Right atrium auricular region (tissue), 2 donors: ENCODE data around the gene RESF1. TPM values are rescaled to one million over a fixed set of nuclear protein-coding genes. Genes with fewer than 3 reads are reported as not detected.

Source experiments
- DNase-seq: peaks from one replicate; pipeline ENCODE4 v3.0.0-alpha.2; 2019; ENCODE audit warnings: low spot score
- H3K27ac ChIP-seq, 2 donors: fragments of 200-600 bp; sonication (generic); 1 replicate in 1 of 2; 2 replicates in 1 of 2; pipeline ENCODE4 v1.5.1; 2016 to 2019
- H3K27me3 ChIP-seq, 2 donors: fragments of 200-600 bp; sonication (generic); one replicate each; pipeline versions ENCODE4 v1.5.1 to v1.6.0; 2017 to 2019
- H3K36me3 ChIP-seq: fragments of 200-600 bp; sonication (generic); one replicate; pipeline ENCODE4 v1.5.1; 2016
- H3K4me1 ChIP-seq, 2 donors: fragments of 200-600 bp; sonication (generic); one replicate each; pipeline versions ENCODE4 v1.5.1 to v1.6.0; 2017 to 2019
- H3K4me3 ChIP-seq, 2 donors: fragments of 200-600 bp; sonication (generic); 1 replicate in 1 of 2; 2 replicates in 1 of 2; pipeline ENCODE4 v1.5.1; 2017 to 2019; ENCODE audit warnings: mild to moderate bottlenecking in 1 of 2, moderate library complexity in 1 of 2
- H3K9me3 ChIP-seq, 2 donors: fragments of 200-600 bp; sonication (generic); one replicate each; pipeline ENCODE4 v1.5.1; 2019
- total RNA-seq, 2 donors: library from RNA; depleted of rRNA; stranded (reverse); fragments of >200 nt; gene quantifications; one replicate each; pipeline ENCODE4 v1.1.0, GENCODE V29; 2016
- TF ChIP-seq, protein P1 (sequence below), 2 donors: fragments of 200-600 bp; sonication (generic); IDR thresholded peaks; one replicate each; pipeline ENCODE4 v1.5.1; 2019; ENCODE audit warnings: antibody characterized with exemption in 2 of 2

RESF1 gene
- total RNA-seq, 2 donors from 2014 or later: 20.7 to 31.5 TPM

DNA sequence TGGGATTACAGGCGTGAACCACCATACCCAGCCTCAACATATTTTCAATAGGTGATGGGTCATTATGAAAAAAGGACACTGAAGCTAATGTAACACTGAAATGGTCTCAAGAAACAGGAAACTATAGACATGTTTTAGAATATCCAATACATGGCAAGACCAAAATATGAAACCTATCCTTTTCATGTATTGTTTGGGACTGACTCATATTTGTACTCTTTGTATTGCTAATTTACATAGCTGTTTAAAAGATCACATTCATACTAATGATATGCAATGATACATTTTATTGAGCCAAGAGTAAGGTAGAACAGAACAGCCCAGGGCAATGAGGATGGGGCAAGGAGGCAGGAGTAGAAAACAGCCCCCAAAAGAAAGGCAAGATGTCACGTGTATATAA, 32.6 kb downstream of the RESF1 start:
- Histone ChIP-seq H3K27ac (no peak overlapping the region), H3K36me3 (peaks cover 26% of the 10 kb centered on the region), H3K27me3 (no peaks in the 10 kb centered on the region), H3K9me3 (no peaks in the 10 kb centered on the region), H3K4me1 (no peaks in the 10 kb centered on the region), H3K4me3 (no peak overlapping the region)
- DNase-seq: no peak
- TF ChIP-seq, protein P1, sequence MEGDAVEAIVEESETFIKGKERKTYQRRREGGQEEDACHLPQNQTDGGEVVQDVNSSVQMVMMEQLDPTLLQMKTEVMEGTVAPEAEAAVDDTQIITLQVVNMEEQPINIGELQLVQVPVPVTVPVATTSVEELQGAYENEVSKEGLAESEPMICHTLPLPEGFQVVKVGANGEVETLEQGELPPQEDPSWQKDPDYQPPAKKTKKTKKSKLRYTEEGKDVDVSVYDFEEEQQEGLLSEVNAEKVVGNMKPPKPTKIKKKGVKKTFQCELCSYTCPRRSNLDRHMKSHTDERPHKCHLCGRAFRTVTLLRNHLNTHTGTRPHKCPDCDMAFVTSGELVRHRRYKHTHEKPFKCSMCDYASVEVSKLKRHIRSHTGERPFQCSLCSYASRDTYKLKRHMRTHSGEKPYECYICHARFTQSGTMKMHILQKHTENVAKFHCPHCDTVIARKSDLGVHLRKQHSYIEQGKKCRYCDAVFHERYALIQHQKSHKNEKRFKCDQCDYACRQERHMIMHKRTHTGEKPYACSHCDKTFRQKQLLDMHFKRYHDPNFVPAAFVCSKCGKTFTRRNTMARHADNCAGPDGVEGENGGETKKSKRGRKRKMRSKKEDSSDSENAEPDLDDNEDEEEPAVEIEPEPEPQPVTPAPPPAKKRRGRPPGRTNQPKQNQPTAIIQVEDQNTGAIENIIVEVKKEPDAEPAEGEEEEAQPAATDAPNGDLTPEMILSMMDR (IDR thresholded peaks at IDR 0.05): no peak

DNA sequence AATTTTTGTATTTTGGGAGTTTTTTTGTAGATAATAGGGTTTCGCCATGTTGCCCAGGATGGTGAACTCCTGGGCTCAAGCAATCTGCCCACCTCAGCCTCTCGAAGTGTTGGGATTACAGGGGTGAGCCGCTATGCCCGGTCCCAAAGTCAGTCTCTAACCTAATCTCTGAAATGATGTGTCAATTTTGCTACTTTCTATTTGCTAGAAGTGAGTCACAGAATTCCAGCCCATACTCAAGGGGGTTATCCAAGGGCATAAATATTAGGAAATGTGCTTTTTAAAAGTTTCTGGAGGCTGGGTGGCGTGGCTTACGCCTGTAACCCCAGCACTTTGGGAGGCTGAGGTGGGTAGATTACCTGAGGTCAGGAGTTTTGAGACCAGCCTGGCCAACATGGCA, 40.5 kb downstream of the RESF1 start:
- H3K36me3 ChIP-seq: peaks cover 51% of the 10 kb centered on the region
- TF ChIP-seq, protein P1 (IDR thresholded peaks at IDR 0.05): no peak
- H3K27me3 ChIP-seq: no peaks in the 10 kb centered on the region
- DNase-seq: no peak
- no peaks in the 10 kb centered on the region for H3K9me3 ChIP-seq
- no peak overlapping the region for H3K27ac ChIP-seq
- no peak overlapping the region for H3K4me3 ChIP-seq
- H3K4me1 ChIP-seq: peaks cover 0 to 6% of the 10 kb centered on the region in 2 donors

DNA sequence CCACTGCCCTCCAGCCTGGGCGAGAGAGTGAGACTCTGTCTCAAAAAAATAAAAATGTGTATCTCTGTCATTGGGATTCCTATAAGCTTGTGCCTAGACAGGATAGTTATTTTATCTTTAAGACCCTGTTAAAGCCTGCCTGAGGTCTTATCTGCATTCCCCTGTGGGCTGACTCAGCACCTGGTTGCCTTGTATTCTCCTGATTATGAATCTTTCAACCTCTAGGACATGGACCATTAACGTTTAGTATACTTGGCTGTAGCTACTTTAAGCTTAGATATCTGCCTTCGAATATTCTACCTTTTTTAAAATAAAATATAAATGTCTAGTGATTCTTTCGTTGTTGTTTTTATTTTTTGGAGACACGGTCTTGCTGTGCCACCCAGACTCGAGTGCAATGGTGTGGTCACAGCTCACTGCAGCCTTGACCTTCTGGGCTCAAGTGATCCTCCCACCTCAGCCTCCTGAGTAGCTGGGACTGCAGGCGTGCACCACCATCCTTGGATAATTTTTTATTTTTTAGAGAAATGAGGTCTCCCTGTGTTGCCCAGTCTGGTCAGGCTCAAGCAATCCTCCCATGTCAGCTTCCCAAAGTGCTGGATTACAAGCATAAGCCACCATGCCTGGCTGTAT, 41.3 kb downstream of the RESF1 start:
- Histone ChIP-seq H3K9me3 (no peaks in the 10 kb centered on the region), H3K36me3 (peaks cover 51% of the 10 kb centered on the region), H3K4me1 (peaks cover 0 to 6% of the 10 kb centered on the region in 2 donors), H3K27me3 (no peaks in the 10 kb centered on the region), H3K4me3 (no peak overlapping the region), H3K27ac (no peak overlapping the region)
- TF ChIP-seq, protein P1 (IDR thresholded peaks at IDR 0.05): no peak
- DNase-seq: no peak

DNA sequence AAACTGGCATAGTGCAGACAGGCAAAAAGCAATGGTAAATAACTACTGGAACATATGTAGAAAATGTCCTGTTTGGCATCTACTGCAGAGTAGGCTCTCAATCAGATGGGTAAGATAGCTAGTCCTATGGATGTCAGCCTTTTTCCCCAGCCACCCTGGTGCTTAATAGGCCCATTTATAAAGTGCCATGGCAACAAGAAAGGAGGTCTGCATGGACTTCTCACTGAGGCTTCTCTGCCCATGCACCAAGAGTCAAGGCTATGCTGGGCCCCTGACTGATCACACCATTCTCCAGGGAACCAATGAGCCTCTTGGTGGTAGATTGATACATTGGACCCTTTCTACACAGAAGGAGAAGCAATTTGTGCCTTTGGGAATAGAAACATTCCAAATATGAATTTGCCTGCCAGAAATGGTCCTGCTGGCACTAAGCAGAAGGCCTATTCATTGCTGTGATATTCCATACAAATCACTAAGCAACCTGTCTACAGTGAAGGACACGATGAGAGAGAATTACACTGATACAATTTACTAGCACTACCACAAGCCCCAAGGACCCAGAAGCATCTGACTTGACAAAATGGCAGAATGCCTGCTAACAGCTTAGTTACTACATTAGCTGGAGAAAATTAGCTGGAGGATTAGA, 43.8 kb downstream of the RESF1 start:
- H3K27ac ChIP-seq: no peak overlapping the region
- TF ChIP-seq, protein P1 (IDR thresholded peaks at IDR 0.05): no peak
- H3K9me3 ChIP-seq: no peaks in the 10 kb centered on the region
- peaks cover 29% of the 10 kb centered on the region for H3K36me3 ChIP-seq
- no peaks in the 10 kb centered on the region for H3K27me3 ChIP-seq
- no peak overlapping the region for H3K4me3 ChIP-seq
- no peak for DNase-seq
- peaks cover 0 to 6% of the 10 kb centered on the region in 2 donors for H3K4me1 ChIP-seq

DNA sequence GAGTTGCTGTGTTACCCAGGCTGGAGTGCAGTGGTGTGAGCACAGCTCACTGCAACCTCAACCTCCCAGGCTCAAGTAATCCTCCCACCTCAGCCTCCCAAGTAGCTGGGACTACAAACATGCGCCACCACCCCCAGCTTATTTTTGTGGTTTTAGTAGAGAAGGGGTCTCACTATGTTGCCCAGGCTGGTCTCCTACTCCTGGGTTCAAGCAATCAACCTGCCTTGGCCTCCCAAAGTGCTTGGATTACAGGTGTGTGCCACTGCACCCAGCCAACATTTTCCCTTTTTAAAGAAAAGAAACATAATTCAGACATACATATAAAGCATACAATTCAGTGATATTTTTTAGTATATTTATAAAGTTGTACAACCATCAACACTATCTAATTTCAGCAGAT, 44.4 kb downstream of the RESF1 start:
- Histone ChIP-seq H3K4me1 (peaks cover 0 to 6% of the 10 kb centered on the region in 2 donors), H3K36me3 (peaks cover 22% of the 10 kb centered on the region), H3K9me3 (no peaks in the 10 kb centered on the region), H3K27ac (no peak overlapping the region), H3K4me3 (no peak overlapping the region), H3K27me3 (no peaks in the 10 kb centered on the region)
- TF ChIP-seq, protein P1 (IDR thresholded peaks at IDR 0.05): no peak
- no peak for DNase-seq
